ENCODE results near the gene MLC1.

MLC1 gene

GRCh38 chr22:50041361-50042065 is 43.7 kb downstream of the MLC1 start:
- no peak overlapping the region for H3K27ac ChIP-seq (ENCODE audit: low read depth, low read length)
- no peaks in the 10 kb centered on the region for H3K4me1 ChIP-seq (ENCODE audit: control insufficient read depth in 5 of 5, insufficient read depth in 5 of 5, low read length in 5 of 5)
- H3K9ac ChIP-seq (ENCODE audit: low read length in 5 of 5), result no peak overlapping the region
- H3K4me3 ChIP-seq (ENCODE audit: low read depth in 1 of 5, low read length in 5 of 5), result no peak overlapping the region
- H3K36me3 ChIP-seq (ENCODE audit: control insufficient read depth in 5 of 5, insufficient read depth in 5 of 5, low read length in 5 of 5), result no peaks in the 10 kb centered on the region
- peaks cover 0 to 10% (median 3%) of the 10 kb centered on the region in 5 donors for H3K9me3 ChIP-seq (ENCODE audit: control insufficient read depth in 5 of 5, low read length in 5 of 5)
- peaks cover 6 to 14% (median 12%) of the 10 kb centered on the region in 5 donors for H3K27me3 ChIP-seq (ENCODE audit: control insufficient read depth in 5 of 5, insufficient read depth in 4 of 5, low read length in 5 of 5)

GRCh38 chr22:50040717-50041116 is 44.5 kb downstream of the MLC1 start:
- H3K4me1 ChIP-seq (ENCODE audit: control insufficient read depth in 5 of 5, insufficient read depth in 5 of 5, low read length in 5 of 5), result no peaks in the 10 kb centered on the region
- peaks cover 4 to 10% (median 6%) of the 10 kb centered on the region in 5 donors for H3K27me3 ChIP-seq (ENCODE audit: control insufficient read depth in 5 of 5, insufficient read depth in 4 of 5, low read length in 5 of 5)
- peaks cover 0 to 10% (median 3%) of the 10 kb centered on the region in 5 donors for H3K9me3 ChIP-seq (ENCODE audit: control insufficient read depth in 5 of 5, low read length in 5 of 5)
- H3K4me3 ChIP-seq (ENCODE audit: low read depth in 1 of 5, low read length in 5 of 5), result no peak overlapping the region
- no peak overlapping the region for H3K27ac ChIP-seq (ENCODE audit: low read depth, low read length)
- no peak overlapping the region for H3K9ac ChIP-seq (ENCODE audit: low read length in 5 of 5)
- no peaks in the 10 kb centered on the region for H3K36me3 ChIP-seq (ENCODE audit: control insufficient read depth in 5 of 5, insufficient read depth in 5 of 5, low read length in 5 of 5)

DNA sequence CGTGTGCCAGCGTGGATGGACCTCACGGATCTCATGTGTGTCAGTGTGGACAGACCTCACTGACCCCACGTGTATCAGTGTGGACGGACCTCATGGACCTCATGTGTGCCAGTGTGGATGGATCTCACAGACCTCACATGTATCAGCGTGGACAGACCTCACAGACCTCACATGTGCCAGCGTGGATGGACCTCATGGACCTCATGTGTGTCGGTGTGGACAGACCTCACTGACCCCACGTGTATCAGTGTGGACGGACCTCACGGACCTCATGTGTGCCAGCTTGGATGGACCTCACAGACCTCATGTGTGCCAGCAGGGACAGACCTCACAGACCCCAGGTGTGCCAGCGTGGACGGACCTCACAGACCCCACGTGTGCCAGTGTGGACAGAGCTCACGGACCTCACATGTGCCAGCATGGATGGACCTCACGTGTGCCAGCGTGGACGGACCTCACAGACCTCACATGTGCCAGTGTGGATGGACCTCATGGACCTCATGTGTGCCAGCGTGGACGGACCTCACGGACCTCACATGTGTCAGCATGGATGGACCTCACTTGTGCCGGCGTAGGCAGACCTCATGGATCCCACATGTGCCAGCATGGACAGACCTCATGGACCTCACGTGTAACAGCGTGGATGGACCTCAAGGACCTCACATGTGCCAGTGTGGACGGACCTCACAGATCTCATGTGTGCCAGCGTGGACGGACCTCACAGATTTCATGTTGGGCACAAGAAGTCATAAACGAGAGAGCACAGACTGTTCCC is 45.4 kb downstream of the MLC1 start:
- H3K27me3 ChIP-seq (ENCODE audit: control insufficient read depth in 5 of 5, insufficient read depth in 4 of 5, low read length in 5 of 5), result peaks cover 0 to 14% (median 8%) of the 10 kb centered on the region in 5 donors
- H3K9ac ChIP-seq (ENCODE audit: low read length in 5 of 5), result no peak overlapping the region
- H3K9me3 ChIP-seq (ENCODE audit: control insufficient read depth in 5 of 5, low read length in 5 of 5), result peaks cover 0 to 10% (median 3%) of the 10 kb centered on the region in 5 donors
- H3K4me3 ChIP-seq (ENCODE audit: low read depth in 1 of 5, low read length in 5 of 5), result no peak overlapping the region
- no peaks in the 10 kb centered on the region for H3K36me3 ChIP-seq (ENCODE audit: control insufficient read depth in 5 of 5, insufficient read depth in 5 of 5, low read length in 5 of 5)
- H3K4me1 ChIP-seq (ENCODE audit: control insufficient read depth in 5 of 5, insufficient read depth in 5 of 5, low read length in 5 of 5), result no peaks in the 10 kb centered on the region
- H3K27ac ChIP-seq (ENCODE audit: low read depth, low read length), result no peak overlapping the region

DNA sequence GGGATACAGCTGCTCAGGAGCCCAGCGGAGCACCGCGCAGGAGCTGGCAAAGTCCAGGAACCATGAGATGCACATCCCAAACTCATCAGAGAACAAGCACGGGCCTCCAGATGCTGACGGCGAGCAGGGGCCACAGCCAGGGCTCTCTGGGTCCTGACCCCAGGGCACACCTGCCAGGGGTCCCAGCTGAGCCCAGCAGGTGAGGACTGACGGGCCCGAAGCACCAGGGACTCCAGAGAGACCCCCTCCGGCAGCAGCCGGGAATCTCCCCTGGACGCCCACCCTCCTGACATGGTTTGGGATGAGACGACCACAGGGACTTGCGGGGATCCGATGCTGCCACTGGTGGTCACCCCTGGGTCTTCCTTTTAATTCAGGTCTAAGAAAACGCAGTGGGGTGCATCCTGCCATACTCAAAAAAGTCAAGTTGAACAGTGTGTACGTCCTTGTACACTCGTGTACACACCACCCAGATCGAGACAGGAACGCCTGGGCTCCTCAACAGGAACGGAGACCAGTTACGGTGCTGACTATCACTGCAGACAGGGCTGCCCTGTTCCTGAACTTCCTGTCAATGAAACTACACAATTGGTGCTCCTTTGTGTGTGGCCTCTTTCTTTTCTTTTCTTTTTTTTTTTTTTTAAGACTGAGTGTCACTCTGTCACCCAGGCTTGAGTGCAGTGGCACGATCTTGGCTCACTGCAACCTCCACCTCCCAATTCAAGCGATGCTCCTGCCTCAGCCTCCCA is 49.1 kb downstream of the MLC1 start:
- Histone ChIP-seq H3K9me3 (ENCODE audit: control insufficient read depth in 5 of 5, low read length in 5 of 5) (peaks cover 0 to 10% (median 3%) of the 10 kb centered on the region in 5 donors), H3K9ac (ENCODE audit: low read length in 5 of 5) (no peak overlapping the region), H3K4me3 (ENCODE audit: low read depth in 1 of 5, low read length in 5 of 5) (no peak overlapping the region), H3K27ac (ENCODE audit: low read depth, low read length) (no peak overlapping the region), H3K36me3 (ENCODE audit: control insufficient read depth in 5 of 5, insufficient read depth in 5 of 5, low read length in 5 of 5) (no peaks in the 10 kb centered on the region), H3K4me1 (ENCODE audit: control insufficient read depth in 5 of 5, insufficient read depth in 5 of 5, low read length in 5 of 5) (no peaks in the 10 kb centered on the region), H3K27me3 (ENCODE audit: control insufficient read depth in 5 of 5, insufficient read depth in 4 of 5, low read length in 5 of 5) (peaks cover 20 to 30% (median 27%) of the 10 kb centered on the region in 5 donors)

DNA sequence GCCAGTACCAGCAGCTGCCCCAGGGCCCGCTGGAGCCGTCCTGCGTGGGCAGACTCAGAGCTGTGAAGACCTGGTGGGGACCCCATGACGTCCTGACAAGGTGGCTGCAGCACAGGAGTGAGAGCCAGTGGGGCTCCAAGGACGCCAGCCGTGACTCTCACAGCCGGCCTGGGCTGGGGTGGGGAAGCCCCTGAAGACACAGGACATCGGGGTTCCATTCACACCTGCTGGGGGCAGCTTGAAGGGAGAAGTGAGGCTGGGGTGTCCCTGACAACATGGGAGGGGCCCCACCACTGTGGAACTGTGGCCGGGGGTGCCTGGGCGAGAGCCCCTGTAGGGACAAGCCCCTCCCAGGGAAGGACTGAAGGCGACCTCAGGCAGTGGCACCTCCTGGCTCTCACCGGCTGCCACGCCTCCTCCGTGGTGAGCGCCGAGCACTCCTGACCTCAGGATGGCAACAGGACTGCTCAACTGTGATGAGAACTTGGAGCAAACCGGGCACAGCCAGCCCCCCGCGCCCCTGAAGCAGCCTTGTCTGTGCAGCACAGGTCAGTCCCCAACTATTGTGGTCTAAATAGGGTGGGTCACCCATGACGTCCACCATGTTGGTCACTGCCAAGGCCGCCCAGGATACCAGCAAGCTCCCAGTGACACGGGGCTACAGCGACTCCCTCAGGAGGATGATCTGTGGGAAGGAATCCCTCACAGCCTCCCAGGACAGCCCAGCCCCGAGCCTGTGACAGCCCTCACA is 49.9 kb downstream of the MLC1 start:
- peaks cover 0 to 3% (median 0%) of the 10 kb centered on the region in 5 donors for H3K4me1 ChIP-seq (ENCODE audit: control insufficient read depth in 5 of 5, insufficient read depth in 5 of 5, low read length in 5 of 5)
- H3K27me3 ChIP-seq (ENCODE audit: control insufficient read depth in 5 of 5, insufficient read depth in 4 of 5, low read length in 5 of 5), result peaks cover 23 to 30% (median 27%) of the 10 kb centered on the region in 5 donors
- H3K27ac ChIP-seq (ENCODE audit: low read depth, low read length), result no peak overlapping the region
- peaks cover 0 to 10% (median 3%) of the 10 kb centered on the region in 5 donors for H3K9me3 ChIP-seq (ENCODE audit: control insufficient read depth in 5 of 5, low read length in 5 of 5)
- H3K36me3 ChIP-seq (ENCODE audit: control insufficient read depth in 5 of 5, insufficient read depth in 5 of 5, low read length in 5 of 5), result no peaks in the 10 kb centered on the region
- H3K9ac ChIP-seq (ENCODE audit: low read length in 5 of 5), result no peak overlapping the region
- H3K4me3 ChIP-seq (ENCODE audit: low read depth in 1 of 5, low read length in 5 of 5), result no peak overlapping the region

DNA sequence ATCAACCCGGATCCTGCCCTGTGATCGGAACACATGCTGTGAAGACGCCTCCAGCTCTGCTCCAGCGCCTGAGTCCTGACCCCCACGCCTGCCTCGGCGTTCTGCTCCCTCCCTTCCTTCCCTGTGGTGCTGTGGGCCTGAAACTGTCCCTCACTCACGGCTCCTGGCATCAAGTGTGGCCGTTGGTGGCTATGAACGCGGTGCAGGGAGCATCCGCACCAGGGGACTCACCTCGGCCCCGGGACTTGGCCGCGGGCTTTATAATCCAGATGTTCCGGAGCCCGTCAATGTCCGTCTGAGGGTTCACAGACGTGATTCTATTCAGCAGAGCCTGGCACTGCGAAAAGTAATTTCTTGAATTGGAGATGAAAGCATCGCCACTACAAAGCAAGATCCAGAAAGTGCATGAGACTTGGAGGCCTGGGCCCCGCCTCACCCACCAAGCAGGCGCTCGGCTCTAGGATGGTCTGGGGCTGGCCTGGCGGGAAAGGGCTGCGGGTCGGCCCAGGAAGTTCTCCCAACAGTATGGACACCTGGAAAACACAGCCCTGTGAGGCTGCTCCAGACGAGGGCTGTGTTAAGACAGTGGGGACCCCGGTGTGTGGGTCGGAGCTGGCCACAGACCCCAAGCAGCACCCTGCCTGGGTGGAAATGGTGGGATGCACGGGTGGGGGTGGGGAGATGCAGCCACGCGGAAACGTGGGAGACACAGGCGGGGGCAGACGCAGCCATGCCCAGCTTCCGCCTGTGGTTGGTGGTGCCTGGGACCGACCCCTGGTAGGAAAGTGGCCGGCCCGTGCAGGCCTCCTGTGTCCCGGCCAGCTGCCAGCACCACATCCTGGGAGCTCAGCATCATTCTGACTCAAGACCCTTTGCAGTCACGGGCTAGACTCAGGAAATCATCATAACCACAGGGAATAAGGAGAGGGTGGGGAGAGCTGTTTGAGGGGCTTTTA is 50.8 kb downstream of the MLC1 start:
- Histone ChIP-seq H3K27ac (ENCODE audit: low read depth, low read length) (no peak overlapping the region), H3K36me3 (ENCODE audit: control insufficient read depth in 5 of 5, insufficient read depth in 5 of 5, low read length in 5 of 5) (no peaks in the 10 kb centered on the region), H3K9ac (ENCODE audit: low read length in 5 of 5) (no peak overlapping the region), H3K4me1 (ENCODE audit: control insufficient read depth in 5 of 5, insufficient read depth in 5 of 5, low read length in 5 of 5) (peaks cover 0 to 5% (median 0%) of the 10 kb centered on the region in 5 donors), H3K4me3 (ENCODE audit: low read depth in 1 of 5, low read length in 5 of 5) (no peak overlapping the region), H3K9me3 (ENCODE audit: control insufficient read depth in 5 of 5, low read length in 5 of 5) (peaks cover 0 to 3% (median 3%) of the 10 kb centered on the region in 5 donors), H3K27me3 (ENCODE audit: control insufficient read depth in 5 of 5, insufficient read depth in 4 of 5, low read length in 5 of 5) (peaks cover 23 to 31% (median 28%) of the 10 kb centered on the region in 5 donors)

DNA sequence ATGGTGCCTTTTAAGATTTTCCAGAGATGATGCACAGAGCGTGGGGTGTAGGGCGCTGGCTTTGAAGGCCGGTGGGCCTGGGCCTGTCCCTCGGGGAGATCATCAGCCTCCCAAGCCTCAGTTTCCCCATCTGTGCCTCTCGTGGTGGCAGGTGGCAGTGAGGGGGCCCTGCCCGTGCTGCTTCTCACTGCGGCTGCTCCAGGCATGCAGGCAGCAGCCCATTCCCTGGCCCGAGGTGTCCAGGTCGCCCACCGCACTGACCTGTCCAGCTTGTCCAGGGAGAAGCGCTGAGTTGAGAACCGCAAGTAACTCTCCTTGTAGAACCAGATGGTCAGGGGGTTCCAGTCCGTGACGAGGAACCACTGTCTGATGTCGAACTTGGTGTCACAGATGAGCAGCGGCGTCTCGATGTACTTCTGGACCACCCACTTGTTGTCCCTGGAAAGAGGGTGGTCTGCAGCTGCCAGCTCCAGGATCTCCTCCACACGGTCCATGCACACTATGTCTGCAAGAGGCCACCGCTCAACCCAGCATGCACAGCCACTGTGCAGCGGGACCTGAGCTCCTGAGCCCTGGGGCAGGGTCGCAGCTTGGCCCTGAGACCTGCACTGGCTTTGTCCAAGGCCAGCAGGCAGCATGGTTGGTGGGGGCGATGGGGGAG is 52.2 kb downstream of the MLC1 start:
- H3K4me1 ChIP-seq (ENCODE audit: control insufficient read depth in 5 of 5, insufficient read depth in 5 of 5, low read length in 5 of 5), result peaks cover 0 to 5% (median 0%) of the 10 kb centered on the region in 5 donors
- H3K9me3 ChIP-seq (ENCODE audit: control insufficient read depth in 5 of 5, low read length in 5 of 5), result no peaks in the 10 kb centered on the region
- no peaks in the 10 kb centered on the region for H3K36me3 ChIP-seq (ENCODE audit: control insufficient read depth in 5 of 5, insufficient read depth in 5 of 5, low read length in 5 of 5)
- H3K27me3 ChIP-seq (ENCODE audit: control insufficient read depth in 5 of 5, insufficient read depth in 4 of 5, low read length in 5 of 5), result peaks cover 23 to 34% (median 30%) of the 10 kb centered on the region in 5 donors
- H3K27ac ChIP-seq (ENCODE audit: low read depth, low read length), result no peak overlapping the region
- H3K4me3 ChIP-seq (ENCODE audit: low read depth in 1 of 5, low read length in 5 of 5), result no peak overlapping the region
- no peak overlapping the region for H3K9ac ChIP-seq (ENCODE audit: low read length in 5 of 5)

DNA sequence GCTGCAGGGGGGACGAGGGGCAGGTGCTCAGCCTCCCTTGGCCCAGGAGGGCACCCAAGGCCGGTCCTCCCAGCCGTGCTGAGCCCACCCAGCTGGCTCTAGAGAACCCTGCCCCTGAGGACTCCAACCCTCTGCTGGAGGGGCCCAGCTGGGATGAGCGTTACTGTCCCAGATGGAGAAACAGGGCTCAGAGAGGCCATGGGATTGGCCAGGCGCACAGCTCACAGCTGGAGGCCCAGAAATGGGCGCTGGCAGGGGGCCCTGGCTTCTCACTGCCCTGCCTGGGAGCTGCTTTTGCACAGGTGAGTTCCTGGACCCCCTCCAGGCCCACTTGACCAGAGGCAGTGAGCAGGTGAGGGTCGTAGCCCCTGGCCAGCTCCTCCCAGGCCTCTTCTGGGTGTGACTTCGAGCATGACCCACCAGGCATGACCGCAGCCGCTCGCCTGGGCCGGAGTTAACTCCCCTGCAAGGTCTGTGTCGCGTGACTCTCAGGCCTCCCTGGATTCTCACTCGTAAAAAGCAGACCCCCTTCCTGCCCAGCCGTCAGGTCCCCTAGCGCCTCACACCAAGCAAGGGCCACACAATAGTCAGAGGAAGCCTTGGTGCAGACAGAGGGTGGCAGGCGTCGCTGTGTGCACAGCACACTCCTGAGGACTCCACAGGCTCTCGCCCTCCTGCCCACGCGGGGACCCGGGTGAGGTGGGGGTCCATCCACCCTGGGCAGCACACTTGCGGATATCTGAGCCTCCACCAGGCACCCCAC is 52.9 kb downstream of the MLC1 start:
- Histone ChIP-seq H3K36me3 (ENCODE audit: control insufficient read depth in 5 of 5, insufficient read depth in 5 of 5, low read length in 5 of 5) (no peaks in the 10 kb centered on the region), H3K9ac (ENCODE audit: low read length in 5 of 5) (no peak overlapping the region), H3K4me1 (ENCODE audit: control insufficient read depth in 5 of 5, insufficient read depth in 5 of 5, low read length in 5 of 5) (peaks cover 0 to 12% (median 0%) of the 10 kb centered on the region in 5 donors), H3K27ac (ENCODE audit: low read depth, low read length) (no peak overlapping the region), H3K9me3 (ENCODE audit: control insufficient read depth in 5 of 5, low read length in 5 of 5) (no peaks in the 10 kb centered on the region), H3K4me3 (ENCODE audit: low read depth in 1 of 5, low read length in 5 of 5) (no peak overlapping the region), H3K27me3 (ENCODE audit: control insufficient read depth in 5 of 5, insufficient read depth in 4 of 5, low read length in 5 of 5) (peaks cover 23 to 38% (median 33%) of the 10 kb centered on the region in 5 donors)
